ENCODE results near the gene CKB.

DNA sequence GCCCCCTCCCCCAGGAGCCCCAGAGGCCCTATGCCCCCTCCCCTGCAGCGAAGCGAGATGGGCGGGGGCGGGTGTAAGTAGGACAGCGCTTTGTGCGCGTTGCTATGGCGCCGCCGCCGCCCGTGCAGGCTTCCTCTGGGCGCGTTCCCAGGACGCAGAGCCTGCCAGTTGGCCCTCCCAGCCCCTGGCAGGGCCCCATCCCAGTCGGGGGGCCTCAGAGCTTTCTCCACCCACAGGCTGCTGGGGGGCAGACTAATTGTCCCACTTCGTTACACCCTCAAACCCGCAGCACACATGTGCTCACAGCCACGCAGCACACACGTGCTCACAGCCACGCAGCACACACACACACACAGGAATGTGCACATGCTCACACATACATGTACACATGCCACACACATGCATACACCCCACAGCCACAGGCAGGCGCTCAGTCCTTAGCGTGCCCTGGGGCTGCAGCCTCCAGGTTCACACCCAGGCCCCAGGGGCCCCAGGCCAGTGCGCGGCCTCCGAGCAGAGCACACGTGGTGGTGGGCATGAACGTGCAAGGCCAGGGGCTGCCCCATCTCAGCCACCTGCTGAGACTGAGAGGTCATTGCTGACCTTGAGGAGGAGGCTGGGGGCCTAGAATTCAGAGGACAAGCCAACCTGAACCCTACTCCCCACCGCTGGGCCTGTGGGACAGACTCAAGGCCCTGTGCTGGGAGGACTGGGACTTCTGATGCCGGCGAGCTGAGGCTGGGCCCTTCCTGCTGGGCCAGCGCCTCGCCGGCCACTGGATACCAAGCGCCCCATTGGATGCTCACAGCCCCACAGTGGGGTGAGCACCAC lies 22.0 kb upstream of the CKB start:
- TF ChIP-seq ARNTL (CRISPR knock-in tag; IDR thresholded peaks at IDR 0.05; ENCODE audit: borderline replicate concordance, low read depth) (no peak), RARB (CRISPR knock-in tag; IDR thresholded peaks at IDR 0.05) (no peak), OSR1 (CRISPR knock-in tag; IDR thresholded peaks at IDR 0.05) (no peak), ZFP30 (CRISPR knock-in tag; IDR thresholded peaks at IDR 0.05) (no peak), PPARA (CRISPR knock-in tag; IDR thresholded peaks at IDR 0.05; ENCODE audit: borderline replicate concordance) (no peak)

Data from SK-N-SH treated with all-trans-retinoic acid at 6 μM for 48 hours (cell line).